Kidney (tissue), 14 donors: Measurements from ENCODE around the gene NOSIP. TPM values are rescaled to one million over a fixed set of nuclear protein-coding genes. Genes with fewer than 3 reads are reported as not detected.

Experiments
- DNase-seq, 5 donors: peaks; one replicate each; pipeline ENCODE4 v3.0.0-alpha.2; 2013 to 2020
- FAIRE-seq: peaks from 2 replicates; lab custom pipeline; 2012; peaks lifted over from hg19 to GRCh38; lab: Jason Lieb, UNC
- H3K27ac ChIP-seq, 2 donors: one replicate each; pipeline ENCODE4 v1.7.0; 2013; ENCODE audit warnings: low read depth in 2 of 2, low read length in 2 of 2, inconsistent platforms in 1 of 2
- H3K27me3 ChIP-seq: one replicate; pipeline ENCODE4 v1.7.1; 2013; ENCODE audit warnings: low read length, inconsistent platforms; ENCODE audit not compliant: control insufficient read depth, insufficient read depth
- H3K36me3 ChIP-seq, 3 donors: one replicate each; pipeline versions ENCODE4 v1.7.0 to v1.7.1; 2013; ENCODE audit warnings: low read length in 3 of 3, control low read depth in 1 of 3, inconsistent platforms in 1 of 3; ENCODE audit not compliant: insufficient read depth in 3 of 3, control insufficient read depth in 2 of 3
- H3K4me1 ChIP-seq, 3 donors: one replicate each; pipeline versions ENCODE4 v1.7.0 to v1.7.1; 2013; ENCODE audit warnings: low read length in 3 of 3, inconsistent platforms in 1 of 3, low read depth in 1 of 3; ENCODE audit not compliant: control insufficient read depth in 2 of 3, insufficient read depth in 2 of 3
- H3K4me3 ChIP-seq, 3 donors: one replicate each; pipeline versions ENCODE4 v1.7.0 to v1.8.1; 2013; ENCODE audit warnings: low read length in 3 of 3, control low read depth in 1 of 3, inconsistent platforms in 1 of 3
- H3K9ac ChIP-seq, 3 donors: one replicate each; pipeline versions ENCODE4 v1.7.0 to v1.7.1; 2013; ENCODE audit warnings: low read length in 3 of 3, control low read depth in 1 of 3, inconsistent platforms in 1 of 3
- H3K9me3 ChIP-seq, 3 donors: one replicate each; pipeline versions ENCODE4 v1.7.0 to v1.7.1; 2013; ENCODE audit warnings: low read length in 3 of 3, control low read depth in 1 of 3, inconsistent platforms in 1 of 3; ENCODE audit not compliant: control insufficient read depth in 2 of 3, insufficient read depth in 1 of 3
- CTCF ChIP-seq: IDR thresholded peaks from 3 replicates; pipeline ENCODE4 v1.5.1; 2012; ENCODE audit warnings: mild to moderate bottlenecking, moderate library complexity, borderline replicate concordance; ENCODE audit not compliant: insufficient read depth; ENCODE audit errors: extremely low read depth
- intact Hi-C: fragments of 100-400 bp; cut with DNase I; formaldehyde crosslinking; loops from one replicate; pipeline ENCODE4 v1.11.1; 2022
- polyA plus RNA-seq: library from polyadenylated mRNA; stranded (reverse); fragments of 350-450 nt; fragmentation: Illumina TruSeq; extraction: RNeasy Lipid Tissue Mini Kit (QIAGEN cat#74804); gene quantifications from one replicate; pipeline ENCODE4 v1.2.3, GENCODE V29; 2014; ENCODE audit warnings: low read depth, low replicate concordance; ENCODE audit not compliant: insufficient read depth
- total RNA-seq: library from RNA; stranded (reverse); fragmentation: NEBNext Ultra II Directional; extraction: Animal tissue kit (Norgen Biotek cat#: 25700); gene quantifications from one replicate; pipeline ENCODE4 v1.2.1, GENCODE V29; 2021
- donor health status: control.
- donor health status: control.
- donor health status: control.
- donor health status: control.
- donor health status: control.
- donor health status: DM: yes; HTN: yes; CAD: no.
- donor health status: Normal renal cell carcinoma (clear cell type).

The NOSIP gene
- total and polyA plus RNA-seq, 2 donors from 2014 or later: 52.8 to 122 TPM

GRCh38 chr19:49518033-49518432 lies 62.3 kb downstream of the NOSIP start:
- DNase-seq: no peak
- no peaks in the 10 kb centered on the region for H3K9me3 ChIP-seq
- no peak for FAIRE-seq
- no peak for TF ChIP-seq CTCF
- H3K27ac ChIP-seq: no peak overlapping the region
- H3K4me3 ChIP-seq: no peak overlapping the region
- H3K4me1 ChIP-seq: peaks cover 0 to 11% (median 5%) of the 10 kb centered on the region in 3 donors
- intact Hi-C loops: no loop called here
- no peaks in the 10 kb centered on the region for H3K27me3 ChIP-seq
- H3K36me3 ChIP-seq: peaks cover 0 to 10% (median 0%) of the 10 kb centered on the region in 3 donors
- no peak overlapping the region for H3K9ac ChIP-seq

- Histone ChIP-seq H3K36me3 (peaks cover 0 to 5% (median 0%) of the 10 kb centered on the region in 3 donors), H3K4me1 (peaks cover 0 to 11% (median 5%) of the 10 kb centered on the region in 3 donors), H3K9me3 (no peaks in the 10 kb centered on the region), H3K27ac (no peak overlapping the region), H3K4me3 (no peak overlapping the region), H3K9ac (no peak overlapping the region), H3K27me3 (no peaks in the 10 kb centered on the region)
- peak in 1 of 5 donors; percentile 40 for DNase-seq
- intact Hi-C loops: no loop called here
- FAIRE-seq: no peak
- TF ChIP-seq CTCF: no peak
Measured at GRCh38 chr19:49515767-49516166, 64.6 kb downstream of the NOSIP start.

- intact Hi-C loops: no loop called here
- TF ChIP-seq CTCF: no peak
- peaks cover 0 to 11% (median 5%) of the 10 kb centered on the region in 3 donors for H3K4me1 ChIP-seq
- H3K9ac ChIP-seq: peak overlapping the region in 2 of 3 donors; percentile 32 to 55
- H3K27ac ChIP-seq: no peak overlapping the region
- FAIRE-seq (no peak), DNase-seq (no peak)
- H3K9me3 ChIP-seq: no peaks in the 10 kb centered on the region
- H3K27me3 ChIP-seq: no peaks in the 10 kb centered on the region
- H3K36me3 ChIP-seq: peaks cover 0 to 5% (median 0%) of the 10 kb centered on the region in 3 donors
- peak overlapping the region in 2 of 3 donors; percentile 44 to 63 for H3K4me3 ChIP-seq
Measured at GRCh38 chr19:49514151-49514550, 66.2 kb downstream of the NOSIP start.

GRCh38 chr19:49513746-49514118 lies 66.6 kb downstream of the NOSIP start:
- DNase-seq: peak in 1 of 5 donors; percentile 78
- TF ChIP-seq CTCF: no peak
- intact Hi-C loops: no loop called here
- FAIRE-seq: no peak
- no peaks in the 10 kb centered on the region for H3K9me3 ChIP-seq
- peak overlapping the region; percentile 36 to 63 (median 44) for H3K4me3 ChIP-seq
- H3K36me3 ChIP-seq: peaks cover 0 to 5% (median 0%) of the 10 kb centered on the region in 3 donors
- peak overlapping the region in 2 of 3 donors; percentile 32 to 55 for H3K9ac ChIP-seq
- H3K27ac ChIP-seq: peak overlapping the region in 1 of 2 donors; percentile 88
- no peaks in the 10 kb centered on the region for H3K27me3 ChIP-seq
- H3K4me1 ChIP-seq: peaks cover 0 to 11% (median 5%) of the 10 kb centered on the region in 3 donors
